HG02943 (cell line): ENCODE results near the gene SLC25A38.
"Not testable (repeated sequence)": the region's sequence is repeated elsewhere in the genome, so short reads cannot be mapped to it uniquely, and the experiment has no call there.

Experiments used
- ATAC-seq: cut with Tn5 transposase; IDR thresholded peaks from one replicate; pipeline ENCODE4 v1.9.1; 2021; ENCODE audit warnings: mild to moderate bottlenecking, low read depth, moderate library complexity; ENCODE audit not compliant: unreplicated experiment

SLC25A38 gene

DNA sequence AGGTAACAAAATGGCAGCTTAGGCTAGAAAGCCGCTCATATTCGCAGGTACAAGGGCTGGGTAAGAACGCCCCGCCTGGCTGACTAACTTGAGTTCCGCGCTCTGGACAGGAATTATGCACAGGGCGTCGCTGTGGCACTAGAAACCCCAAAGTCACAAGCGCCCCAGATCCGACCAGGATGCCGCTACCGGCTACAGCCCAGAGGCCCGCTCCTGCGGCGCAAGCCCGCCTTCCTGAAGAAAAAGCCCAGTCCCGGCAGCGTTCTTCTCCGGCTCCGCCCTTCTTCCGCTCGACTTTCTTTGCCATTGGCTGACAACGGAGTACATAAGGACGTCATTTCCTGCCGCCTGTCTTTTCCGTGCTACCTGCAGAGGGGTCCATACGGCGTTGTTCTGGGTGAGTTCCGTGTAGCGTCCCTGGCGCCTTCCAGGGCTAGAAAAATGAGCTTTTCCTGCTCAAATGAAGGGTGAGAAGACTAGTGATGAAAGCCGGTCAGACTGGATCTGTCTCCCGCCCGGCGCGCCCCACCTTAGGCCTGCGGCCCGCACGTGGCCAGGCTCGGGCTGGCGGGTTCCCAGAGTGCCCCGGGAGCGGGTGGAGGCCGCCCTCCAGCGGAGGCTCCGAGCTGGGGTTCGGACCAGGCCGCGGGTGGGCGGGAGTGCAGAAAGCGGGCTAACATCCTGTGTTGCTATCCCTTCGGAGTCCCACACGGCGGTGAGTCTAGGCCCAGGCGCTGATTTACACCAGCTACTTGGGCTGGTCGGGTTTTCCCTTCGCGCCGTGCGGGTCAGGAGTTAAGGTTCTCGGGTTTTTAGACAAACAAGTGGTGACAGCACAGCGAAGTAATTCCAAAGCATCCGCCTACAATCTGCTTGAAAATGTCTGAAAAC lies 23.4 kb downstream of the SLC25A38 start, which contains the start of gene RPSA:
TSS of gene RPSA (plus strand) at position 353 of the 891 bp plus-strand sequence. CDS start 934 bp downstream, outside the sequence.
- peak; percentile 96 for ATAC-seq

DNA sequence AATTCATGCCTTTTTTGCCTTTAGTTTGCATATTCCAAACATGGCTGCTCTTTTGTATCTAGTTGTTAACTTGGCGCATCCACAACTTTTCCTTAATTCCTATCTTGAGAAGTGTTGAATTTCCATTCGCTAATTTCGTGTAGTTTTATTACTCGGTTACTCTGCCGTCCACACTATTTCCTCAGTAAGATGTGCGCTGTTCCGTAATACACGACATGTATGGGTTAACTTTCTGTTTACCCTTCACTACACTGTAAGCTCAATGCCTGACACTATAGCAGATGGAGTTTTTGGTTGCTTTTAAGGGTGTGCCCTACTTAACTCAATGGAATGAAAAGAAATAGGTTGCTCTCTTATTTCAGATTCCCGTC lies 24.1 kb downstream of the SLC25A38 start:
- no peak for ATAC-seq

DNA sequence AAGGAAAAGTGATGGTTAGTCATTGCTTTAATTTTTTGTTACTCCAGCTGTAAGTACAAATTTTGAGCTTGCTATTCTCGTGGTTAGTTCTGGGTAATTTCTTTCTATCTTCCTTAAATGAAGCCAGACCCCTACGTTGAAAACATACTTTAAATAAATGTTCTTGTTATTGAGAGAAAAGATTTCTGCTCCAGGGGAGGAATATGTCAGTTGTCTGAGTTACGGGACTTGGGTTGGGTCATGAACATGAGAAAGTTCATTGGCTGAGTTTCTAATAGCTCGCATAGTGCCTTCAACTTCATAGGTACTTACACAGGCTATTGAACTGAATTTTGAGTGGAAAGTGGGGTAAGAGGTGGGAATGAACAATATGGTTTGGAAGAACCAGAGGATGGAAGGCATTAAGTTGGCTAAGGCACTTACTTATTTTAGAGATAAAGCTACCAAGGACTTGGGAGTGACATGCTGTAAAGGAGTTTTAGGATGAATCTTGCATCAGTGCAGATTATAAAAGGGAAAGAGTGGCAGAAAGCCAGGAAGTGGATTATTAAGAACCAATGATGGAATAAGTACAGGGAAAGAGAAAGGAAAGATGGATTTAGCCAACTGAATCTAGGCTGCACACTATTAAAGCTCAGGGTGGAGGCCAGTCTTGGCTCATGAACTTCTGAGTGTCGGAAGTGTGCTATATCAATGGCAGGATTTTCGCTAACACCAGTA lies 24.8 kb downstream of the SLC25A38 start:
- no peak for ATAC-seq

DNA sequence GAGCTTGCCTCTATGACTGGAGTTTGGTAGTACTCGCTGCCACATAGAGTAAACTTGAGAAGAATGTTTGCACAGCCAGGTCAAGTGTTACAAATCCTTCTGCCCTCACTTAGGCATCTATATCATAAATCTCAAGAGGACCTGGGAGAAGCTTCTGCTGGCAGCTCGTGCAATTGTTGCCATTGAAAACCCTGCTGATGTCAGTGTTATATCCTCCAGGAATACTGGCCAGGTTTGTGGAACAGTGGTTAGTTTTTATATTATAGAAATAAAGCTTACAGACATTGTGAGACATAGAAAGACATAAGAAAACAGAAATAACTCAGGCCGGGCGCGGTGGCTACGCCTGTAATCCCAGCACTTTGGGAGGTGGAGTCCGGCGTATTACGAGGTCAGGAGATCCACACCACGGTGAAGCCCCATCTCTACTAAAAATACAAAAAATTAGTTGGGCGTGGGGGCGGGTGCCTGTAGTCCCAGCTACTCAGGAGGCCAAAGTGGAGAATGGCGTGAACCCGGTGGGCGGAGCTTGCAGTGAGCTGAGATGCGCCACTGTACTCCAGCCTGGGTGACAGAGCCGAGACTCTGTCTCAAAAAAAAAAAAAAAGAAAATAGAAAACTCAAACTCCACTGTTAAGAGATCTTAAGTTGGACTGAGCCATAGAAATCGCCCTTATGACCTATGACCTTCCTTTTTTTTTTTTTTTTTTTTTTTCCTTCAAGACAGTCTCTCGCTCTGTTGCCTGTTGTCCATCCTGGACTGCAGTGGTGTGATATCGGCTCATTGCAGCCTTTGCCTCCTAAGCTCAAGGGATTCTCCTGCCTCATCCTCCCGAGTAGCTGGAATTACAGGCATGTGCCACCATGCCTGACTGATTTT lies 25.6 kb downstream of the SLC25A38 start:
- ATAC-seq, result no peak

DNA sequence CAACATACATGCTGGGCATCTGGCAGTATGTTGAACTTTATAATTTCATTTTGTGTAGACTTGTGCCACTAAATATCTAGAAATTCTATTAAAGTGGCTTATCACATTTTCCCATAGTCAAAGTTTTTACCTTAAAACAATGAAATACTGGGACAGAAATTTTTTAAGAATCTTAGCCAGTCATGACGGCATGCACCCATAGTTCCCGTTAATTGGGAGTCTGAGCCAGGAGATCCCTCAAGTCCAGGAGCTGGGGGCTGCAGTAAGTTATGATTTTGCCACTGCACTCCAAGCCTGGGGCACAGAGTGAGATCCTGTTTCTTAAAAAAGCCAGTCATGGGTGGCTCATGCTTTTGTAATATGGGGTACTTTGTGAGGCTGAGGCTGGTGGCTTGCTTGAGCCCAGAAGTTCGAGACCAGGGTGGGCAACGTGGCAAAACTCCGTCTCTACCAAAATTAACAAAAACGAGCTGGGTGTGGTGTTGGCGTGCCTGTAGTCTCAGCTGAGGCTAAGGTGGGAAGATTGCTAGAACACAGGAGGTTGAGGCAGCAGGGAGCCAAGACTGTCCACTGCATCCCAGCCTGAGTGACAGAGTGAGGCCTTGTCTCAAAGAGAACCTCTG lies 26.5 kb downstream of the SLC25A38 start:
- no peak for ATAC-seq

DNA sequence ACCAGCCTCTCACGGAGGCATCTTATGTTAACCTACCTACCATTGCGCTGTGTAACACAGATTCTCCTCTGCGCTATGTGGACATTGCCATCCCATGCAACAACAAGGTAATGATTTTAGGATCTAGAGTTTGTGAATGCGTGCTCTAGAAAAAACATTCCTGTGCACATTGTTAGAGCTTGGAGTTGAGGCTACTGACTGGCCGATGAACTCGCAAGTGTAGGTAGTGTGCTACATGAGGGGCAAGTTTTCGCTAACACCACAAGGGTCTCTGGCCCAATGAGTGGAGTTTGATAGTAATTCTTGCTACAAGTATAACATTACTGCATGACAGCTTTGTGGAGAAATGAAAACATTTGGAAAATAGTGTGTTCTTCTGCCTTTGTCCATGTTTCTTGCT lies 27.7 kb downstream of the SLC25A38 start:
- no peak for ATAC-seq

DNA sequence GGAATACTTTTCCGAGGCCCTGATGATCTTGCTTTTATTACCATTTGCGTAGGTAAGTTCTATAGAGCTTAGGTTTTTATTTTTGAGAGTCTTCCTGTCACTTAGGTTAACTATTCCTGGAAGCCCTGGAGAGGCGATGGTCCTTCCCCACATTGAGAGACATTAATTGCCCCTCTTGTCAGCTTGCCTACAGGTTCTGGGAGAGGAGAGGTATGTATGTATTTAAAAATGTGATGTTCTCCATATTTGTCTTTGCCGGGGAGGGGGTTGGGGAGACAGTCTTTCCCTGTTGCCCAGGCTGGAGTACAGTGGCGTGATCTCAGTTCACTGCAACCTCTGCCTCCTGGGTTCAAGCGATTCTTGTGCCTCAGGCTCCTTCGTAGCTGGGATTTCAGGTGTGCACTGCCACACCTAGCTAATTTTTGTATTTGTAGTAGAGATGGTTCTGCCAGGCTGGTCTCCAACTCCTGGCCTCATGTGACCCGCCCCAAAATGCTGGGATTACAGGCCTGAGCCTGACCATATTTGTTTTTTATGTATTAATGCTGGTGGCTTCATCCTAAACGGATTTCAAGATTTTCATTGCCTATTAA lies 29.6 kb downstream of the SLC25A38 start:
- no peak for ATAC-seq

DNA sequence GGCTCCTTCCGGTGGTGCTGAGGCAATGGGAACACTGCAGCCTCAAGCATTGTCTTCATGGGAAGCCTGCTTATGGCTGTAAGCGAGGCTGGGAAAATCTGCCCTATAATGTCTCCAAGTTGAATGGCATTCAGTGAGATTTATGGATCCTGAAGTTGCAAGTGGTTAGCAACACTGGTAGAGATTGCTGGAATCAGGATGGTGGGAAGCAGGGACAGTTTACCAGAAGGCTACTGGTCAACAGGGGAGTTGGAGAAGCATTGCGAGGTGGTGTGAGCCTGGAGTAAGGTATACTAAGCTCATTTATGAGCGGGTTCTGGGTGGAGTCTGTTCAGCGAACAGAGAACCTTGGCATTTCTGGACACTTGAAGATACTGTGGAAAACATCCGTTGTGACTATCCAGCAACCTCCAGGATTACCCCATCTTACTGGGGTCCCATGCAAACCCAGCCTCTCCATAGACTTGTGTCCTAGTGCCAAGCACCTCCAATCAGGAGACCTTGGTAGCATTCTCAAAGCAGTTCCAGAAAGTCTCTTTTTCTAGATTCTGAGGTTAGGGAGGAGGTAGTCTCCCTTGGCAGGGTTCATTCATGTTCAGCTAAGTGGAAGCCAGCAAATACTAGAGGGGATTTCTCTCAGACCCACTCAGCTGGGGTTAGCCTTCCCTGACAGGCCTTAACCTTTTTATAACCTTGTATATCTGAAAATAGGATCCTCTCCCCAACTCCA lies 30.7 kb downstream of the SLC25A38 start:
- no peak for ATAC-seq

DNA sequence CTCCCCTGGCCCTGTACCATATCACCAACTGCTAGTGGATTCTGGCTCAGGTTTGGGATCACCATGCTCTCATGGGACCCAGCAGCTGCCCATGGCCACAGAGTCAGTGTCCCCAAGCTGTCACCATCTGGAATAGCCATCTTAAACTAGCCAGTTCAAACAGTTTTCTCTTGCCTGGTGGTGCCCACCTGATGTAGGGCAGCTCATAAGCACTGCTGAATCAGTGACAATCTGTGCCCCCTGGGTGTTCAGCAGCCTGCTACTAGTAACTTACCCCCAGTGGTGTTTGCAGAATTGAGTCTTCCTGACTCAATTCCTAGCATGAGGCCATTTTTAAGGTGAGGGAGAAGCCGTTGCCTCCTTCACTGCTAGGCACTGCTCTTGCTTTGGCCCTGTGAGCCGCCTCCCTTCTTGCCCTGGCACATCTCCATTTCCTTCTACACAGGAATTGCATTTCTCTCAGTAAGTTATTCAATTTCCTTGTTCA lies 31.3 kb downstream of the SLC25A38 start:
- no peak for ATAC-seq

DNA sequence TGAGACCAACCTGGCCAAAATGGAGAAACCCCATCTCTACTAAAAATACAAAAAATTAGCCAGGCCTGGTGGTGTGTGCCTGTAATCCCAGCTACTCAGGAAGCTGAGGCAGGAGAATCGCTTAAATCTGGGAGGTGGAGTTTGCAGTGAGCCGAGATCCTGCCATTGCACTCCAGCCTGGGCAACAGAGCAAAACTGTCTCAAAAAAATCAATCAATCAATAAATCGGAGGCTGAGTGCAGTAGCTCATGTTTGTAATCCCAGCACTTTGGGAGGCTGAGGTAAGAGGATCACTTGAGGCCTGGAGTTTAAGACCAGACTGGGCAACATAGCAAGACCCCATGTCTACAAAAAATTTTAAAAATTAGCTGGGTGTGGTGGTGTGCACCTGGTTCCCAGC lies 32.1 kb downstream of the SLC25A38 start:
- not testable (repeated sequence) for ATAC-seq

DNA sequence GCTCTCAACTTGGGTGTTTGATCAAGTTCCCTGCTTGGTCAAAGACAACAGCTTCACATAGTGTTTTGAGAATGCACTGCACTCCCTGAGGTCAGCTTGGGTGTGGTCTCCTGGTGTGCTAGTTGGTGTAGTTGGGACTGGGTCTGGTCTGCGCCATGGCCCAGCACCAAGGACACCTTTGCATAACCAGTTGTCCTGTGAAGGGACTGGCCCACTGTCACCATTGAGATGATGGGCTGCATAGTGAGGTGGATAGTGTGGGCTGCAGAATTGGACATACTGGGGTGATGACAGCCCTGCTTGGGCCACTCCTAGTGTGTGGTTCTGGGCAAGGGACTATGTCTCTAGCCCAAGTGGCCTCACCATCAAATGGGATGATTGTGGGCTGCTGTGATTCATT lies 32.8 kb downstream of the SLC25A38 start:
- no peak for ATAC-seq

DNA sequence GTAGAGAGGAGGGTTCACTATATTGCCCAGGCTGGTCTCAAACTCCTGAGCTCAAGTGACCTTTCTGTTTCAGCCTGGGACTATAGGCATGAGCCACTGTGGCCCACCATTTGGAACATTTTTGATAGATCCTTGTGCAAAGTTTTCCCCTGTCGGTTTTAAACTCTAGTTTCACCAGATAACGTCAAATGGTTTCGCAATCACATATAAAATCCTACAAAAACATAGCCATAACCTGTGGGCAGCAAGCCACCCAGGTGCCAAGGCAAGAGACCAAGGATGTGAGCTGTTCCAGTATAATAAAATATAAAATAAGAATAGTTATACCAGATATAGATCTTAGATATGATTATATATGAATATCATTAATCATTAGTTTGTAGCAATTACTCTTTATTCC lies 33.8 kb downstream of the SLC25A38 start:
- ATAC-seq, result not testable (repeated sequence)

DNA sequence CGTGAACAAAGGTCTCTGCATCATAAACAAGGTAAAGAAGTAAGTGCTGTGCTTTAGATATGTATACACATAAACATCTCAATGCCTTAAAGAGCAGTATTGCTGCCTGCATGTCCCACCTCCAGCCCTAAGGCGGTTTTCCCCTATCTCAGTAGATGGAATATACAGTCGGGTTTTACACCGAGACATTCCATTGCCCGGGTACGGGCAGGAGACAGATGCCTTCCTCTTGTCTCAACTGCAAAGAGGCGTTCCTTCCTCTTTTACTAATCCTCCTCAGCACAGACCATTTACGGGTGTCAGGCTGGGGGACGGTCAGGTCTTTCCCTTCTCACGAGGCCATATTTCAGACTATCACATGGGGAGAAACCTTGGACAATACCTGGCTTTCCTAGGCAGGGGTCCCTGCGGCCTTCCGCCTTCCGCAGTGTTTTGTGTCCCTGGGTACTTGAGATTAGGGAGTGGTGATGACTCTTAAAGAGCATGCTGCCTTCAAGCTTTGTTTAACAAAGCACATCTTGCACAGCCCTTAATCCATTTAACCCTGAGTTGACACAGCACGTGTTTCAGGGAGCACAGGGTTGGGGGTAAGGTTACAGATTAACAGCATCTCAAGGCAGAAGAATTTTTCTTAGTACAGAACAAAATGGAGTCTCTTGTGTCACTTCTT lies 35.5 kb downstream of the SLC25A38 start:
- not testable (repeated sequence) for ATAC-seq

DNA sequence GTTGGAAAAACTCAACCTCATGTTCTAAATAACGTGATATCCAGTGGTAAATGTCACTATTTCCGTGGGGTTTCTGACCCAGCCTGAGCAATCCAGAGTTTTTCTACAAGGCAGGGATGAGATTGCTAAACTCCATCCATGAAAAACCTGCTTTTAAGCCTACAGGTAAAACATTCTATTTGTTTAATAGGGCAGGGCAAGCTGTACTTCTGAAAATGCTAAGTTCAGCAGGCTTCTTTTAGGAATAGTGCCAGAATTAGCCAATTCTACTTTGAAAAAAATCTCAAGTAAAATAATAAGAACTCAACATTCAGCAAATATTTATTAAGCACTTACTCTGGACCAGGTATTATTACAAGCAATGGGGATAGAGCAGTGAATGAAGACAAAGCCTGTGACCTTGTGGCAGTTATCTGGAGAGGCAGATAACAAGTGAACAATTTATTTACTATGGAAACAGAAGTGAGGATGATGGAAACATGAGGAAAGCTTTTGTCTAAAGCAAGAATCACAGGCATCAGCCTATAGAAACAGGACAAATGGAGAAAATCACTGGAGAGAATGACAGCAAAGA lies 36.7 kb downstream of the SLC25A38 start:
- ATAC-seq, result no peak

DNA sequence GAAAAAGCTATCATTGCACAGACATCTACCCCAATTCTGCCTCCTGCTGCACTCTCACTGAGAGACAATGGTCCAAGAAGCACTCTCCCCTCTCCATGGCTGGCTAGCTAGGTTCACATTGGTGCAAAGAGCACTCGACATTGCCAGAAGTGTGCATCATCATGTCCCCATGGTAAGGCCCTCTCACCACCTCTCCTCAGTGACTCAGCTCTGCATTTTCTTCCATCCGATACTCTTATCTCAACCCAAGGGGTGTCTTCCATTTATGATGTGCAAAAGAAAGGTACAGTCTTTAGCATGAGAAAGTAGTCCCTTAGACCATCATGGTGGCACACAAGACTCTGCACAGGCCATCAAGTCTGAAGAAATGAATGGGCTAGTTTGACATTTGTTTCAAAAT lies 37.4 kb downstream of the SLC25A38 start:
- ATAC-seq, result no peak

DNA sequence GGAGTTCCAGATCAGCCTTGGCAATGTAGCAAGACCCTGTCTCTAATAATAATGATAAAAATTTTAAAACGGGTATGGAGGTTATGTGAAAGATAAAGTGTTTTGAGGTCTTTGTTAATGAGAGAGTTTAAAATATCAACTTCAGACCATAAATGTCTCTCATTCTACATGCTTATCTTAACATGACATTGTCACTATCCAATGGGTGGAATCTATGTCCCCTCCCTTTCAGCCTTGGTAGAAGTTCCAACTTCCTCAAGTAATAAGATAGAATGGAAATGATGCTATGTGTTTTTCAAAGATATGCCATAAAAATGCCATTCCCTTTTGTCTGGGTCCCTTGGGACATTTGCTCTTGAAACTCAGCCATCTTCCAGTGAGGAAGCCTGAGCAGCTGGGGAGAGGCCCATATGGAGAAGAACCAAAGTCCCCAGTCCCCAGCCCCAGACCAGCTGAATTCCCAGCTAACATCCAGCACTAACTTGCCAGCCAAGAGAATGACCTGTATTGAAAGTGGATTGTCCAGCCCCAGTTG lies 40.3 kb downstream of the SLC25A38 start:
- no peak for ATAC-seq

DNA sequence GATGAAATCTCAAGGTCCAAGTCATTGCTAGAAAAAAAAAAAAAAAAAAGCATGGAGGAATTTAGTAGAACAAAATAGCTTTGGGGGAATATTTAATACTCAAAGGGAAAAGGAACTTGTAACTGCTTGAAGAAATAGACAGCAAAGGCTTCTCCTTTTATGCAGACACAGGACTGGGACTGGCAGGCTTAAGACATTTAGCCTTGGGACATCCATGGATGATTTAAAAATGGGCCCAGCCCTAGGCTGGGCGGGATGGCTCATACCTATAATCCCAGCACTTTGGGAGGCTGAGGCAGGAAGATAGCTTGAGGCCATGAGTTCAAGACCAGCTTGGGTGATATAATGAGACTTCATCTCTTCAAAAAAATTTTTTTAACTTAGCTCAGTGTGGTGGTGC lies 43.1 kb downstream of the SLC25A38 start:
- ATAC-seq, result no peak

DNA sequence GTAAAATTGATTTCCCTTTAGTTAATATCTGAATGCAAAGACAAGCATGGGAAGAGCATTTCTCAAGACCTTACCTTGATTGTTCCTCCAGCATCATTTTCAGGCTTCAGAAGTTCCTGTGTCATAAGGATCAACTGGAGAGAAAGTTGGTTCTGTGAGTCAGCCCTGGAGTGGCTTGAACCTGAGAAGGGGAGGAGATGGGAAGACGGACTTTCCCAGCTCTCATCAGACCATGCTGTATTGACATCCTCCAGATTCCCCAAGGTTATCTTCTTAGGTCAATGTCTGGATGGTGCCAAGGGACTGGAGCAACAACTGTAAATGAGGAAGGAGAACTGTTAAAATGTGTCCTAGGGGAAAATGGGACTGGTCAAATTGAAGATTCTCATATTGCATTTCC lies 44.3 kb downstream of the SLC25A38 start:
- no peak for ATAC-seq
